GM23338 (cell line): ENCODE measurements around the gene VMP1. TPM values are rescaled to one million over a fixed set of nuclear protein-coding genes. Genes with fewer than 3 reads are reported as not detected.

Experiments
- ATAC-seq: fragments of 200-7000 bp; cut with Tn5 transposase; 3 replicates; pipeline ENCODE4 v1.9.1; 2020
- DNase-seq: peaks from one replicate; pipeline ENCODE4 v3.0.0-alpha.2; 2015; ENCODE audit warnings: low spot score
- H2AFZ ChIP-seq: fragments of 200-600 bp; sonication (generic); 2 replicates; pipeline ENCODE4 v1.8.0; 2016; ENCODE audit warnings: antibody characterized with exemption, mild to moderate bottlenecking, moderate library complexity
- H3F3A ChIP-seq: fragments of 200-600 bp; sonication (generic); replicated peaks from 2 replicates; pipeline ENCODE4 v1.8.0; 2017; ENCODE audit warnings: antibody characterized with exemption, mixed run types, low read depth
- H3K27ac ChIP-seq: fragments of 200-600 bp; sonication (generic); 2 replicates; pipeline ENCODE4 v1.6.1; 2016; ENCODE audit warnings: low read depth
- H3K27me3 ChIP-seq: fragments of 200-600 bp; sonication (generic); 2 replicates; pipeline ENCODE4 v1.8.0; 2016; ENCODE audit warnings: mild to moderate bottlenecking, mixed run types, moderate library complexity; ENCODE audit not compliant: insufficient read depth
- H3K36me3 ChIP-seq: fragments of 200-600 bp; sonication (generic); 2 replicates; pipeline ENCODE4 v1.8.0; 2016; ENCODE audit warnings: mild to moderate bottlenecking; ENCODE audit not compliant: insufficient read depth
- H3K4me1 ChIP-seq: fragments of 200-600 bp; sonication (generic); 2 replicates; pipeline ENCODE4 v1.8.0; 2016; ENCODE audit warnings: mild to moderate bottlenecking, moderate library complexity; ENCODE audit not compliant: insufficient read depth
- H3K4me2 ChIP-seq: fragments of 200-600 bp; sonication (generic); 2 replicates; pipeline ENCODE4 v1.7.1; 2017; ENCODE audit warnings: mixed run types
- H3K4me3 ChIP-seq: fragments of 200-600 bp; sonication (generic); 2 replicates; pipeline ENCODE4 v1.6.1; 2016; ENCODE audit warnings: mixed run types
- H3K79me2 ChIP-seq: fragments of 200-600 bp; sonication (generic); replicated peaks from 2 replicates; pipeline ENCODE4 v1.8.0; 2017; ENCODE audit warnings: mild to moderate bottlenecking; ENCODE audit not compliant: insufficient read depth
- H3K9me2 ChIP-seq: fragments of 200-600 bp; sonication (generic); 2 replicates; pipeline ENCODE4 v1.8.0; 2017; ENCODE audit not compliant: insufficient read depth
- H4K20me1 ChIP-seq: fragments of 200-600 bp; sonication (generic); replicated peaks from 2 replicates; pipeline ENCODE4 v1.8.0; 2017; ENCODE audit warnings: mild to moderate bottlenecking; ENCODE audit not compliant: insufficient read depth
- H3K27ac Mint-ChIP-seq: 2 replicates; pipeline ENCODE4 v1.8.0; 2020; ENCODE audit warnings: inconsistent platforms, mild to moderate bottlenecking, moderate library complexity, mixed read lengths
- H3K27me3 Mint-ChIP-seq: 3 replicates; pipeline ENCODE4 v1.8.0; 2022; ENCODE audit warnings: low read depth, mild to moderate bottlenecking, moderate library complexity, mixed read lengths, inconsistent platforms; ENCODE audit not compliant: insufficient read depth, poor library complexity
- H3K36me3 Mint-ChIP-seq: 3 replicates; pipeline ENCODE4 v1.8.0; 2021; ENCODE audit warnings: low read depth, mild to moderate bottlenecking, inconsistent platforms, moderate library complexity, mixed read lengths
- H3K4me1 Mint-ChIP-seq: 3 replicates; pipeline ENCODE4 v1.8.0; 2020; ENCODE audit warnings: mild to moderate bottlenecking, inconsistent platforms, mixed read lengths
- H3K4me3 Mint-ChIP-seq: 3 replicates; pipeline ENCODE4 v1.8.0; 2021; ENCODE audit warnings: moderate library complexity, mild to moderate bottlenecking, inconsistent platforms, mixed read lengths
- H3K9me3 Mint-ChIP-seq: 3 replicates; pipeline ENCODE4 v1.8.0; 2020; ENCODE audit warnings: moderate library complexity, mild to moderate bottlenecking, inconsistent platforms, mixed read lengths
- CREB1 ChIP-seq: fragments of 250-450 bp; sonication (Bioruptor Pico); IDR thresholded peaks from 2 replicates; pipeline ENCODE4 v1.5.0; 2020; ENCODE audit warnings: low read depth, mild to moderate bottlenecking, moderate library complexity
- ETS1 ChIP-seq: IDR thresholded peaks from 2 replicates; pipeline ENCODE4 v1.6.1; 2016; ENCODE audit warnings: antibody characterized with exemption
- EZH2phosphoT487 ChIP-seq: fragments of 200-600 bp; sonication (generic); IDR thresholded peaks from one replicate; pipeline ENCODE4 v1.8.1; 2018; ENCODE audit warnings: antibody characterized with exemption; ENCODE audit not compliant: unreplicated experiment
- JUNB ChIP-seq: IDR thresholded peaks from one replicate; pipeline ENCODE4 v1.6.1; 2016; ENCODE audit warnings: antibody characterized with exemption; ENCODE audit not compliant: unreplicated experiment
- NANOG ChIP-seq: IDR thresholded peaks from 2 replicates; pipeline ENCODE4 v1.6.1; 2016; ENCODE audit warnings: antibody characterized with exemption, borderline replicate concordance
- POLR2AphosphoS5 ChIP-seq: IDR thresholded peaks from 2 replicates; pipeline ENCODE4 v1.6.1; 2016; ENCODE audit warnings: antibody characterized with exemption, low read depth
- STAT1 ChIP-seq: IDR thresholded peaks from one replicate; pipeline ENCODE4 v1.6.1; 2016; ENCODE audit warnings: antibody characterized with exemption; ENCODE audit not compliant: unreplicated experiment
- ZNF114 ChIP-seq: fragments of 250-450 bp; sonication (Bioruptor Pico); IDR thresholded peaks from 2 replicates; pipeline ENCODE4 v1.5.0; 2020; ENCODE audit warnings: mild to moderate bottlenecking, moderate library complexity
- ZNF331 ChIP-seq: fragments of 250-450 bp; sonication (Bioruptor Pico); IDR thresholded peaks from 2 replicates; pipeline ENCODE4 v1.5.0; 2020; ENCODE audit warnings: low read depth, mild to moderate bottlenecking, moderate library complexity
- ZNF462 ChIP-seq: fragments of 250-450 bp; sonication (Bioruptor Pico); IDR thresholded peaks from 2 replicates; pipeline ENCODE4 v1.5.0; 2020; ENCODE audit warnings: mild to moderate bottlenecking, moderate library complexity
- polyA plus RNA-seq: library from polyadenylated mRNA; unstranded; fragments of >200 nt; fragmentation: Nextera tagmentation; extraction: Ambion mirVana; gene quantifications from 2 replicates; pipeline ENCODE4 v1.2.1, GENCODE V29; 2016
- total RNA-seq: library from RNA; depleted of rRNA; stranded (reverse); fragments of >200 nt; shearing (Covaris generic); gene quantifications from 2 replicates; pipeline ENCODE4 v1.2.3, GENCODE V29; 2014

The VMP1 gene
- total and polyA plus RNA-seq, 2 experiments from 2014 or later, result 70.1 to 112 TPM

- no peak for TF ChIP-seq ZNF462
- no peak for TF ChIP-seq ZNF114 (CRISPR knock-in tag)
- no peak for TF ChIP-seq NANOG
- TF ChIP-seq STAT1, result no peak
- TF ChIP-seq JUNB, result no peak
- no peak for TF ChIP-seq EZH2phosphoT487
- TF ChIP-seq CREB1 (CRISPR knock-in tag), result no peak
These were observed 30.7 kb upstream of the VMP1 start (continued) for GRCh38 chr17:59676716-59677115.

- Histone ChIP-seq H3K79me2 (no peaks in the 10 kb centered on the region), H3F3A (0 out of 2 replicates have a peak, but pooled peaks cover 3% of the 10 kb centered on the region), H3K4me1 (no peaks in the 10 kb centered on the region), H3K36me3 (peaks cover 82% of the 10 kb centered on the region), H3K4me2 (no peak overlapping the region), H4K20me1 (peaks cover 6% of the 10 kb centered on the region; the same call in 1 of the 2 replicates), H3K9me2 (no peaks in the 10 kb centered on the region), H2AFZ (no peak overlapping the region), H3K27ac (no peak overlapping the region), H3K27me3 (no peaks in the 10 kb centered on the region), H3K4me3 (no peak overlapping the region)
- H3K27me3 Mint-ChIP-seq, result no peaks in the 10 kb centered on the region
- no peaks in the 10 kb centered on the region for H3K4me1 Mint-ChIP-seq
- H3K4me3 Mint-ChIP-seq, result no peak overlapping the region
- DNase-seq (no peak), ATAC-seq (no peak)
- H3K36me3 Mint-ChIP-seq, result peaks cover 89% of the 10 kb centered on the region
- TF ChIP-seq ETS1 (no peak), ZNF331 (CRISPR knock-in tag) (no peak), POLR2AphosphoS5 (no peak), EZH2phosphoT487 (no peak), JUNB (no peak), NANOG (no peak)
- H3K9me3 Mint-ChIP-seq, result no peaks in the 10 kb centered on the region
- no peak overlapping the region for H3K27ac Mint-ChIP-seq
These were observed 28.5 kb upstream of the VMP1 start for GRCh38 chr17:59678918-59679317.
